HEK293T (cell line): ENCODE results near the gene TP53RK.

ENCODE experiments used
- CTBP1 ChIP-seq: fragments of 450-650 bp; IDR thresholded peaks from 2 replicates; pipeline ENCODE4 v1.6.1; 2016; ENCODE audit warnings: borderline replicate concordance
- FOXA1 ChIP-seq: fragments of 450-650 bp; IDR thresholded peaks from 2 replicates; pipeline ENCODE4 v1.6.1; 2016; ENCODE audit warnings: mild to moderate bottlenecking
- SUZ12 ChIP-seq: fragments of 450-650 bp; IDR thresholded peaks from 2 replicates; pipeline ENCODE4 v1.6.1; 2016; ENCODE audit warnings: mild to moderate bottlenecking

- TF ChIP-seq SUZ12 (no peak), FOXA1 (no peak), CTBP1 (no peak)
These were observed 36.5 kb downstream of the TP53RK start for GRCh38 chr20:46652699-46653098.
